ENCODE results near the gene GLE1.

Gene GLE1

DNA sequence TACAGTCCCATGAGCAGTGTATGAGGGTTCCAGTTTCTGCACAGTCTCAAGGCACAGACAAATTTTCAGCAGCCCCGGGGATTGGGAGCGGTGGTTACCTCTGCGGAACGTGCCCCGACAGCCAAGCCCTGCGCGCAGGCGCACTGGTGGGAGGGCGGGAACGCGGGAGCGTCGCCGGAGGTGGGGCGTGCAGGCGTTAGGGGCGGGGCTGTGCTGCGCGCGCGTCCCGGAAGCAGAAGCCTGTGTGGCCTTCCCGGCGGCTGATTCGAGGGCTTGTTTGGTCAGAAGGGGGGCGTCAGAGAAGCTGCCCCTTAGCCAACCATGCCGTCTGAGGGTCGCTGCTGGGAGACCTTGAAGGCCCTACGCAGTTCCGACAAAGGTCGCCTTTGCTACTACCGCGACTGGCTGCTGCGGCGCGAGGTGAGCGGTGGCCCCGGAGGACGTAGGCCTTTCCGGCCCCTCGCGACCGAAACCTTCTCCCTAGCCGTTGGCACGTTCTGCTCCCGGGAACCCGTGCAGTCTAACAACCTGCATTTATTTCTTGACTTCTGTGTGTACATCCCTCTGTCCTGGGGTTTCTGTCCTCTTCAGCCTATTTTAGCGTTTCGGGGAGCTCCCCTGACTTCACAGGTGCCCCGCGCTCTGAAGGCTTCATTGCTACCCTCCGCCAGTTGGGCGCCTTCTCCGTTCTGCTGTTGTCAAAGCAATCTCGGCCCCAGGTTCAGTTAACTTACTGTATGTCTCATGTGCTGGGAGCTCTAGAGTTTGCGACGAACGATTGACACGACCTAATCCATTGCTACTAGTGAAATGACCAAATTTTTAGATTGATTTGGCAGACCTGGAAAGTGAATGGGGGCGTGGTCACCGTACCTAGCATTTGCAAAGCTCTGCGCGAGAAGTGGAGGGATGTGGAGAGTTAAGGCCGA is at the start of gene GLE1:
Gene GLE1, plus strand, starts transcription at position 235 of the 929 bp plus-strand sequence. Its CDS starts 87 bp downstream, at position 322.
- DNase-seq (ENCODE audit: low read depth in 2 of 2): peak; percentile 93 to 95

DNA sequence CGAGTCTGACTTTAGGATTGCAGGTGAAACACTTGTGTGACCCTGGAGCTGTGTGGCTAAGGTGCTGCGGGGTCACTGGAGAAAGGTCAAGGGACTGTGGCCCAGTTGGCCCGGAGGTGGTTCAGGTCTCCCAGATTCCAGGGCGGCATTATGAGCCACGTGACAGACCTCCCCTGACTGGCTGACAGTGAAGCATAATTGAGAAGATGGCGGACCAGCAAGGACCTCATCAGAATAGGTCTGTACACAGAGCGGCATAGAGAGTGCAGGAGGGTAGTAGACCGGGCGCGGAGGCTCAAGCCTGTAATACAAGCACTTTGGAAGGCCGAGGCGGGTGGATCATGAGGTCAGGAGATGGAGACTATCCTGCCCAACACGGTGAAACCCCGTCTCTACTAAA is 49.5 kb upstream of the GLE1 start:
- no peak for DNase-seq (ENCODE audit: low read depth in 2 of 2)

GRCh38 chr9:128455849-128456612 is 48.5 kb upstream of the GLE1 start, which contains the start of gene ODF2:
TSS of gene ODF2 (plus strand) at chr9:128456006. CDS start at chr9:128456092, 86 bp downstream.
- peak; percentile 97 to 99 for DNase-seq (ENCODE audit: low read depth in 2 of 2)

- peak; percentile 59 for DNase-seq (ENCODE audit: low read depth in 2 of 2)
These were observed 47.9 kb upstream of the GLE1 start for GRCh38 chr9:128456613-128457061.

DNA sequence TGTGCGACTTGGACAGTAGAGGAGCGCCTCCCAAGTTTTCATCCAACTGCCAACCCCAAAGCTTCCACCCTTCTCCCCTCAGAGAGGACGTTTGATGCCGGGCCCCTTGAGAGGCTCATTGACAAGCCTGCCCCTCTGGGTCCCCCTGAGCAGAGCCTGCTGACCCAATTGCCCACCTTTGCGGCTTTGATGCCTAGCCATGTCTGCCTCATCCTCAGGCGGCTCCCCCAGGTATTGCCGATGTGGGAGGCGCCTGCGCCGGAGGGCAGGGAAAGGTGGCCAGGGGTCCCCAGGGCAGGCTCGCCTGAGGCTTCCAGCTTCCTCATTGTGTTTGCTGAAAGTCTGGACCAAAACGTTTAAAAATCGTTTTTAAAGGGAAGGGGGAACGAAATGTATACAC is 47.3 kb upstream of the GLE1 start:
- DNase-seq (ENCODE audit: low read depth in 2 of 2): no peak

GRCh38 chr9:128459011-128459410 is 45.5 kb upstream of the GLE1 start:
- no peak for DNase-seq (ENCODE audit: low read depth in 2 of 2)

DNA sequence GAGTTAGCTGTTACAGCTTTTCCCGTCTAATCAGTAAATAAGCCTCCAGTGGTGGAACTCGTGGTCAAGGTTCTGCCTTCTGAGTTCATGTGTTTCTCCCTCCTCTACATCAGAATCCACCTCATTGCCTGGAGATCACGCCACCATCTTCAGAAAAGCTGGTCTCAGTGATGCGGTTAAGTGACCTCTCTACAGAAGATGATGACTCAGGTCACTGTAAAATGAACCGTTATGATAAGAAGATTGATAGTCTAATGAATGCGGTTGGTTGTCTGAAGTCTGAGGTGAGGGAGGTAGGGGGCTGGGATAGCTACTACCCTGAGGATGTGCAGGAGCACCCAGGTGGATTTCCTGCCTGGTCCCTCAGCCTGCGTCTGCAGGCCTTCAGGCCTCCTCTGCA is 35.4 kb upstream of the GLE1 start:
- DNase-seq (ENCODE audit: low read depth in 2 of 2): no peak

DNA sequence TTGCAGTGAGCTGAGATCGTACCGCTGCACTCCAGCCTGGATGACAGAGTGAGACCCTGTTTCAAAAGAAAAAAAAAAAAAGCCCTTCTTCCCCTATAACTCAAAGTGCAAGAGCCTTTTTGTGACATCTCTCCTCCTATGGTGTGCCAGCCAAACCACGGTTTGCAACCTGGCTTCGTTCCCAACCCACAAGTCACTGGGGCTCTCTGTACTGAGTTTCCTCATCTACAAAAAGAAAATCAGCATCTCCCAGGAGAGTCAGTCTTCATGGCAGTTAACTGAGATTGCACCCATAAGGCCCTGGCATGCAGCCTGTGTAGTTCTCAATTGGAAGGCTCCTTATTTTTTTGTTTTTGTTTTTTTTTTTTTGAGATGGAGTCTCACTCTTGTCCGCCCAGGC is 34.0 kb upstream of the GLE1 start:
- DNase-seq (ENCODE audit: low read depth in 2 of 2): no peak

- no peak for DNase-seq (ENCODE audit: low read depth in 2 of 2)
These were observed 31.4 kb upstream of the GLE1 start for GRCh38 chr9:128473104-128473503.

- DNase-seq (ENCODE audit: low read depth in 2 of 2): no peak
These were observed 28.7 kb upstream of the GLE1 start for GRCh38 chr9:128475867-128476266.

DNA sequence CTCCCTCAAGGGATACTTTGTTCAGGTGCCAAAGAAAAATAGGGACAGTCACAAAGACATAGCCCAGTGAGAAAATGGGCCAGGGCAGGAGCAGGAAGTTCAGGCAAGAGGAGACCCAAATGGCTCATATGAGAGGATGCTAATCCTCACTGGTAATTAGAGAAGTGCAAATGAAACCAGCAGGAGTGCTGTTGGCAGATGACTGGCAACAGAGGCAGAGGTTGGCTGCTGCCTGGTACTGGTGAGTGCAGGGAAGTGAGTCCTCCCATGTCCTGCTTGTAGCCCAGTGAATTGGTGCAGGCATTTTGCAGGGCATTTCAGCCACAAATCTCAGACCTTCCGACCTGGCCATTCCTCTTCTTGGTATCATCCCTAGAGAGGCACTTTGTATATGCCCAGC is 25.3 kb upstream of the GLE1 start:
- no peak for DNase-seq (ENCODE audit: low read depth in 2 of 2)

GRCh38 chr9:128481561-128481960 is 23.0 kb upstream of the GLE1 start:
- no peak for DNase-seq (ENCODE audit: low read depth in 2 of 2)

DNA sequence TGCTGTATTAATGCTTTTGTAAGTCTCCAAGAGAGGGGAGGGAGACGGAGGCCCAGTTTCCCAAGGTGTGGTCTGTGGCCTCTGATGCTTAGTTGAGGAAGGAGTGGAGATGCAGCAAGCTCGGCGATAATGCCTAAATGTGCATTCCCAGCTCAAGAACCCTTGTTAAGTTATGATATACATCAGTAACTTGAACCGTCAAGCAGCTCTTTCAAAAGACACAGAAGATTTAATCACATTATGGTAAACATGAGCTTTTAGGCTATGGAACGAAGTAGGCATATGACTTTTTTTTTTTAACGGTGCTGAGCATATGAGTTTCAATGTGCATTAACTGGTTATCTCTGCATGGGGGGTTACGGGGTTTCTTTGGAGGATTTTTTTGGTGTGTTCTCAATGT is 22.3 kb upstream of the GLE1 start:
- no peak for DNase-seq (ENCODE audit: low read depth in 2 of 2)

GRCh38 chr9:128484686-128485413 is 19.7 kb upstream of the GLE1 start:
- no peak for DNase-seq (ENCODE audit: low read depth in 2 of 2)

DNA sequence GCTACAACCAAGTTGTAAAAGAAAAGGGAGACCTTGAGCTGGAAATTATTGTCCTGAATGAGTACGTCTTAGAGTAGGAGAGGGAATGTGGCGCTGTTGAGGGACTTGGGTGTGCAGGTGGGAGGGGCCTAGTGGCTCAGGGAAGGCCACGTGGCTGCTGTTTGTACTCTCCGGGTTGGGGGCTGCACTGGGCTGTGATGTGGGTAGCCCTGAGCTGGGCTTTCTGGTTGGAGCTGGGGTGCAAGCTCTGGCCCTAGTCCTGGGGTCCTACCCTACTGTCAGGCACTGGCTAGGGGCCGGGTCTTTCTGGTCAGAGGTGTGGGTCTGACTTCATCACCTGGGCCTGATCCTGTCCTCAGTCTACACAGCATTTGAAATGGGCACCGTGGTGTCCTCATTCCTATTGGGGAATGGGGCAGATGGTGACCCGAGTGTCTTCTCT is 19.1 kb upstream of the GLE1 start:
- no peak for DNase-seq (ENCODE audit: low read depth in 2 of 2)

- no peak for DNase-seq (ENCODE audit: low read depth in 2 of 2)
These were observed 18.3 kb upstream of the GLE1 start for GRCh38 chr9:128486201-128486600.

DNA sequence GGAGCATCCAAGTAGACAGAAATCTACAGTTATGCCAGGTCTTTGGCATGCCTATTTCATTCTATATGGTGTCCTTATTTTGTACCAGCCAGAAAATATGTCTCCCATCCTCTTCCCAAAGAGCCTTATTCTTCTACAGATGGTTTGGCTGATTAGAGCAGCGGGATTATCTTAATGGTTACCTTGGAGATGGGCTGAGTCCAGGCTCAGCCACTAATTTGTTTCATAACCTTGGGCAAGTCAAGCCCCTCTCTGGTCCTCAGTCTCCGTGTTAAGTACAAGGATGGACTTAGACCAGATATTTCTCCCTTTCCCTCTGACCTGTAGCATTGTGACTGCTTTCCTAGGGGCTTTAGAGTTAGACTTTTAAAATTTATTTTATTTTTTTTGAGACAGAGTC is 11.1 kb upstream of the GLE1 start:
- no peak for DNase-seq (ENCODE audit: low read depth in 2 of 2)

GRCh38 chr9:128494108-128494745 is 10.3 kb upstream of the GLE1 start:
- DNase-seq (ENCODE audit: low read depth in 2 of 2): no peak

DNA sequence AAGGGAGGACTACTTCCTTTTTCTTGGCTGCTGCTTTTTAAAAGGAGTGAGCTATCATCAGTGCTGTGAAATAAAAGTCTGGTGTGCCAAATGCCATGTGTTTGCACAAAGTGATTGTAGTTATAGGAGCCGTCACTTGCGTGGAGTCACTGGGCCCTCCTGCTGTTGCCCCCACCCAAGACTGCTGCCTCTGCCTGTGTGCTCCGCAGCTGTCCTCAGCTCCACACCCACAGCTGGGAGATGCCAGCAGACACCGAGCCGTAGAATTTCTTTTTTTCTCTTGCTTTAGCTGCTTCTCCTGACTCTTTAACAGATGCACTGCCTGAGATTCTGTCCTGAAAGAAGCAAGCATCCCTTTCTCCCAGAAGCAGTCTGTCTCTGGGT is 9.8 kb upstream of the GLE1 start:
- no peak for DNase-seq (ENCODE audit: low read depth in 2 of 2)

DNA sequence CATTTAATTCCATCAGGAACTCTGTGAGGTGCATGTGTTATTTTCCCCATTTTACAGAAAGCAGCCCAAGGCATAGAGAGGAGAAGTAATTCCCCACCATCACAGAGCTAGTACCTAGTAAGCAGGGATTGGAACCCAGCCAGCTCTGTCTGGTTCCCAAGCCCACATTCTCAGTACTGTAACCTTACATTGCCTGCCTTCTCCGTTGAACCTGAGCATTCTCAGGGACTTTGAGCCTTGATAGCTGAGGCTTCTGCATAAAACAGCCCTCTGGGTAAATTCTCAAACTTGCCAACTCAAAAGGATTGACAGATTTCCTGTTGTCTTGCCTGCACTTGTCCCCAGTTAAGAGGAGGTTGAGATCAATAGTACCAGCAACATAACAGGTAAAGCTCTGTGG is 9.2 kb upstream of the GLE1 start:
- DNase-seq (ENCODE audit: low read depth in 2 of 2): no peak

- no peak for DNase-seq (ENCODE audit: low read depth in 2 of 2)
These were observed 8.6 kb upstream of the GLE1 start for GRCh38 chr9:128495804-128496417.

Measured in stimulated activated CD8-positive, alpha-beta memory T cell treated with anti-CD3 and anti-CD28 coated beads, Interleukin-15, amount 100 ng/mL, for 48 hours (primary cell).